HL-60 (cell line): Measurements from ENCODE around the gene JAKMIP1.

Experiments used
- GABPA ChIP-seq: IDR thresholded peaks from 2 replicates; pipeline ENCODE4 v1.6.1; 2012; ENCODE audit warnings: low read depth
- POLR2AphosphoS5 ChIP-seq: IDR thresholded peaks from 2 replicates; pipeline ENCODE4 v1.6.1; 2012; ENCODE audit warnings: low read depth
- SPI1 ChIP-seq: IDR thresholded peaks from 2 replicates; pipeline ENCODE4 v1.6.1; 2012; ENCODE audit warnings: low read depth, mild to moderate bottlenecking, borderline replicate concordance
- TF ChIP-seq, protein P1 (sequence below): IDR thresholded peaks from 2 replicates; pipeline ENCODE4 v1.6.1; 2012; ENCODE audit warnings: low read depth; ENCODE audit not compliant: insufficient replicate concordance
- TF ChIP-seq, protein P2 (sequence below): IDR thresholded peaks from one replicate; pipeline ENCODE4 v1.5.1; 2011; ENCODE audit warnings: low read length, control low read depth, inconsistent platforms; ENCODE audit not compliant: insufficient read depth

DNA sequence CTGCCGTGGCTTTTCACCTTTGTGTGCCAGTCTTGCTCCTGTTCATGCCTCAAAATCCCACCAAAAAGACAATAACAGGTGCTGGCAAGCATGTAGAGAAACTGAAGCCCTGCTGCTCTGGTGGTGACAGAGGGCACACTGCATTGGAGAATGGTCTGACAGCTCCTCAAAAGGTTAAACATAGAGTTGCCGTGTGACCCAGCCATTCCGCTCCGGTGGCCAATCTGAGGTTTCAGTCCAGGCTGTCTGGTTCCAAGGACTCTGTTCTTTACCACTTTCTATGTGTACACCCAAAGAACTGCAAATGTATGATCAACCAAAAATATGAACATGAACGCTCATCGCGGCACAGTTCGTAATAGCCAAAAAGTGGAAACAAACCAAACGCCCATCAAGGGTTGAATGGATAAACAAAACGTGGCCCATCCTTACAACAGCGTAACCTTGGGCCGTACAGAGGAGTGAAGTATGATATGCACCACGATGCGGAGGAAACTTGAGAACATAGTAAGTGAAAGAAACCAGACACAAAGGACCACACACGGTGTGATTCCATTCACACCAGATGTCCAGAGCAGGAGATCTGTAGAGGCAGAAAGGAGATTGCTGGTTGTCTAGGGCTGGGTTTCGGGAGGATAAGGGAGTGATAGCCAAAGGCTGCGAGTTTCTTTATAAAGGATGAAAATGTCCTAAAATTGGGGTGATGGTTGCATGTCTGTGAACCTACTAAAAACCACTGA lies 35.7 kb upstream of the JAKMIP1 start:
- TF ChIP-seq POLR2AphosphoS5: no peak
- TF ChIP-seq, protein P1, sequence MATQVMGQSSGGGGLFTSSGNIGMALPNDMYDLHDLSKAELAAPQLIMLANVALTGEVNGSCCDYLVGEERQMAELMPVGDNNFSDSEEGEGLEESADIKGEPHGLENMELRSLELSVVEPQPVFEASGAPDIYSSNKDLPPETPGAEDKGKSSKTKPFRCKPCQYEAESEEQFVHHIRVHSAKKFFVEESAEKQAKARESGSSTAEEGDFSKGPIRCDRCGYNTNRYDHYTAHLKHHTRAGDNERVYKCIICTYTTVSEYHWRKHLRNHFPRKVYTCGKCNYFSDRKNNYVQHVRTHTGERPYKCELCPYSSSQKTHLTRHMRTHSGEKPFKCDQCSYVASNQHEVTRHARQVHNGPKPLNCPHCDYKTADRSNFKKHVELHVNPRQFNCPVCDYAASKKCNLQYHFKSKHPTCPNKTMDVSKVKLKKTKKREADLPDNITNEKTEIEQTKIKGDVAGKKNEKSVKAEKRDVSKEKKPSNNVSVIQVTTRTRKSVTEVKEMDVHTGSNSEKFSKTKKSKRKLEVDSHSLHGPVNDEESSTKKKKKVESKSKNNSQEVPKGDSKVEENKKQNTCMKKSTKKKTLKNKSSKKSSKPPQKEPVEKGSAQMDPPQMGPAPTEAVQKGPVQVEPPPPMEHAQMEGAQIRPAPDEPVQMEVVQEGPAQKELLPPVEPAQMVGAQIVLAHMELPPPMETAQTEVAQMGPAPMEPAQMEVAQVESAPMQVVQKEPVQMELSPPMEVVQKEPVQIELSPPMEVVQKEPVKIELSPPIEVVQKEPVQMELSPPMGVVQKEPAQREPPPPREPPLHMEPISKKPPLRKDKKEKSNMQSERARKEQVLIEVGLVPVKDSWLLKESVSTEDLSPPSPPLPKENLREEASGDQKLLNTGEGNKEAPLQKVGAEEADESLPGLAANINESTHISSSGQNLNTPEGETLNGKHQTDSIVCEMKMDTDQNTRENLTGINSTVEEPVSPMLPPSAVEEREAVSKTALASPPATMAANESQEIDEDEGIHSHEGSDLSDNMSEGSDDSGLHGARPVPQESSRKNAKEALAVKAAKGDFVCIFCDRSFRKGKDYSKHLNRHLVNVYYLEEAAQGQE: no peak
- TF ChIP-seq, protein P2, sequence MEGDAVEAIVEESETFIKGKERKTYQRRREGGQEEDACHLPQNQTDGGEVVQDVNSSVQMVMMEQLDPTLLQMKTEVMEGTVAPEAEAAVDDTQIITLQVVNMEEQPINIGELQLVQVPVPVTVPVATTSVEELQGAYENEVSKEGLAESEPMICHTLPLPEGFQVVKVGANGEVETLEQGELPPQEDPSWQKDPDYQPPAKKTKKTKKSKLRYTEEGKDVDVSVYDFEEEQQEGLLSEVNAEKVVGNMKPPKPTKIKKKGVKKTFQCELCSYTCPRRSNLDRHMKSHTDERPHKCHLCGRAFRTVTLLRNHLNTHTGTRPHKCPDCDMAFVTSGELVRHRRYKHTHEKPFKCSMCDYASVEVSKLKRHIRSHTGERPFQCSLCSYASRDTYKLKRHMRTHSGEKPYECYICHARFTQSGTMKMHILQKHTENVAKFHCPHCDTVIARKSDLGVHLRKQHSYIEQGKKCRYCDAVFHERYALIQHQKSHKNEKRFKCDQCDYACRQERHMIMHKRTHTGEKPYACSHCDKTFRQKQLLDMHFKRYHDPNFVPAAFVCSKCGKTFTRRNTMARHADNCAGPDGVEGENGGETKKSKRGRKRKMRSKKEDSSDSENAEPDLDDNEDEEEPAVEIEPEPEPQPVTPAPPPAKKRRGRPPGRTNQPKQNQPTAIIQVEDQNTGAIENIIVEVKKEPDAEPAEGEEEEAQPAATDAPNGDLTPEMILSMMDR: no peak
- no peak for TF ChIP-seq GABPA
- no peak for TF ChIP-seq SPI1
